Mesenchymal stem cell (in vitro differentiated cells and primary cell): Measurements from ENCODE around the gene POLE4.

Experiments
- DNase-seq: peaks from one replicate; pipeline ENCODE4 v3.0.0-alpha.2; 2013
- H2AFZ ChIP-seq: one replicate; pipeline ENCODE4 v1.6.1; 2013; ENCODE audit warnings: low read depth, mild to moderate bottlenecking, control low read depth, inconsistent platforms, low read length, moderate library complexity
- H2AK5ac ChIP-seq: 2 replicates; pipeline ENCODE4 v1.6.1; 2013; ENCODE audit warnings: low read length, moderate library complexity, mild to moderate bottlenecking, inconsistent platforms; ENCODE audit not compliant: severe bottlenecking
- H2BK120ac ChIP-seq: one replicate; pipeline ENCODE4 v1.6.1; 2013; ENCODE audit warnings: low read depth, mild to moderate bottlenecking, inconsistent platforms, low read length, moderate library complexity
- H2BK12ac ChIP-seq, 2 experiments: one replicate each; pipeline ENCODE4 v1.6.1; 2013; ENCODE audit warnings: inconsistent platforms in 2 of 2, low read length in 2 of 2, mild to moderate bottlenecking in 2 of 2, moderate library complexity in 2 of 2, control low read depth in 1 of 2
- H2BK15ac ChIP-seq: one replicate; pipeline ENCODE4 v1.6.1; 2013; ENCODE audit warnings: mild to moderate bottlenecking, low read depth, inconsistent platforms; ENCODE audit not compliant: poor library complexity, severe bottlenecking
- H2BK5ac ChIP-seq: 2 replicates; pipeline ENCODE4 v1.6.1; 2013; ENCODE audit warnings: low read depth, mild to moderate bottlenecking, low read length, control low read depth, inconsistent platforms; ENCODE audit not compliant: poor library complexity, severe bottlenecking
- H3K14ac ChIP-seq, 2 experiments: one replicate each; pipeline ENCODE4 v1.6.1; 2013; ENCODE audit warnings: inconsistent platforms in 2 of 2, low read length in 2 of 2, control low read depth in 1 of 2, mild to moderate bottlenecking in 1 of 2, moderate library complexity in 1 of 2
- H3K18ac ChIP-seq, 2 experiments: one replicate each; pipeline ENCODE4 v1.6.1; 2013; ENCODE audit warnings: inconsistent platforms in 2 of 2, low read length in 2 of 2, control low read depth in 1 of 2, low read depth in 1 of 2, mild to moderate bottlenecking in 1 of 2
- H3K23ac ChIP-seq, 2 experiments: one replicate each; pipeline ENCODE4 v1.6.1; 2013; ENCODE audit warnings: inconsistent platforms in 2 of 2, low read length in 2 of 2, mild to moderate bottlenecking in 2 of 2, moderate library complexity in 2 of 2, control low read depth in 1 of 2
- H3K27ac ChIP-seq: 2 replicates; pipeline ENCODE4 v1.5.1; 2013; ENCODE audit warnings: mild to moderate bottlenecking, moderate library complexity, low read length, control low read depth, inconsistent platforms; ENCODE audit not compliant: poor library complexity, severe bottlenecking
- H3K27me3 ChIP-seq, 2 experiments: 2 replicates each; pipeline versions ENCODE4 v1.6.1 to v1.7.0; 2013; ENCODE audit warnings: low read length in 2 of 2, mild to moderate bottlenecking in 2 of 2, moderate library complexity in 2 of 2, control low read depth in 1 of 2, inconsistent platforms in 1 of 2; ENCODE audit not compliant: control insufficient read depth in 1 of 2, insufficient read depth in 1 of 2
- H3K36me3 ChIP-seq, 2 experiments: 2 replicates each; pipeline versions ENCODE4 v1.6.1 to v1.7.0; 2013; ENCODE audit warnings: low read length in 2 of 2, control low read depth in 1 of 2, inconsistent platforms in 1 of 2, low read depth in 1 of 2, mild to moderate bottlenecking in 1 of 2; ENCODE audit not compliant: insufficient read depth in 2 of 2, control insufficient read depth in 1 of 2
- H3K4ac ChIP-seq, 2 experiments: one replicate each; pipeline ENCODE4 v1.6.1; 2013; ENCODE audit warnings: inconsistent platforms in 2 of 2, low read length in 2 of 2, mild to moderate bottlenecking in 2 of 2, moderate library complexity in 2 of 2, control low read depth in 1 of 2, low read depth in 1 of 2
- H3K4me1 ChIP-seq: 2 replicates; pipeline ENCODE4 v1.6.1; 2013; ENCODE audit warnings: low read depth, low read length, control low read depth; ENCODE audit not compliant: control insufficient read depth, insufficient read depth
- H3K4me2 ChIP-seq: 2 replicates; pipeline ENCODE4 v1.6.1; 2013; ENCODE audit warnings: low read length, mild to moderate bottlenecking, inconsistent platforms; ENCODE audit not compliant: poor library complexity, severe bottlenecking
- H3K4me3 ChIP-seq, 2 experiments: 2 replicates each; pipeline versions ENCODE4 v1.5.1 to v1.7.0; 2013; ENCODE audit warnings: low read length in 2 of 2, mild to moderate bottlenecking in 2 of 2, control low read depth in 1 of 2, low read depth in 1 of 2; ENCODE audit not compliant: insufficient read depth in 1 of 2
- H3K79me1 ChIP-seq: replicated peaks from 2 replicates; pipeline ENCODE4 v1.6.1; 2013; ENCODE audit warnings: mild to moderate bottlenecking, control low read depth, low read length, inconsistent platforms; ENCODE audit not compliant: poor library complexity, severe bottlenecking
- H3K9ac ChIP-seq: 2 replicates; pipeline ENCODE4 v1.7.0; 2013; ENCODE audit warnings: mild to moderate bottlenecking, low read length, moderate library complexity
- H3K9me3 ChIP-seq: 2 replicates; pipeline ENCODE4 v1.7.0; 2013; ENCODE audit warnings: mild to moderate bottlenecking, low read length; ENCODE audit not compliant: control insufficient read depth
- H4K8ac ChIP-seq: one replicate; pipeline ENCODE4 v1.6.1; 2013; ENCODE audit warnings: inconsistent platforms, mild to moderate bottlenecking, low read length, moderate library complexity
- H4K91ac ChIP-seq: one replicate; pipeline ENCODE4 v1.6.1; 2013; ENCODE audit warnings: mild to moderate bottlenecking, low read length, inconsistent platforms
- WGBS: methylation state at CpG from one replicate; pipeline ENCODE4 v1.1.7; 2013; ENCODE audit warnings: mixed read lengths; 5-methylcytosine and 5-hydroxymethylcytosine counted together

The POLE4 gene

DNA sequence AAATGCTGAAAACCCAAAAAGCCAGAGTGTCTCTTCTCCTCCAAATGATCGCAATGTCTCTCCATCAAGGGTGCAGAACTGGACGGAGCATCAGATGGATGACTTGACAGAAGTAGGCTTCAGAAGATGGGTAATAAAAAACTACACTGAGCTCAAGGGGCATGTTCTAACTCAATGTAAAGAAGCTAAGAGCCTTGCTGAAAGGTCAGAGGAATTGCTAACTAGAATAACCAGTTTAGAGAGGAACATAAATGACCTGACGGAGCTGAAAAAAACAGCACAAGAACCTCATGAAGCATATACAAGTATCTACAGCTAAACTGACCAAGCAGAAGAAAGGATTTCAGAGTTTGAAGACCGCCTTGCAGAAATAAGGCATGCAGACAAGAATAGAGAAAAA lies 9.7 kb upstream of the POLE4 start:
- Histone ChIP-seq H2BK12ac (no peak overlapping the region), H4K91ac (no peak overlapping the region), H3K27me3 (no peaks in the 10 kb centered on the region), H3K23ac (no peak overlapping the region), H2BK15ac (no peak overlapping the region), H2AFZ (no peak overlapping the region), H3K4me1 (no peaks in the 10 kb centered on the region), H2AK5ac (no peak overlapping the region), H3K14ac (no peak overlapping the region), H4K8ac (no peak overlapping the region), H3K4ac (no peak overlapping the region), H3K9ac (no peak overlapping the region), H3K4me2 (no peak overlapping the region), H3K36me3 (no peaks in the 10 kb centered on the region), H2BK5ac (no peak overlapping the region), H3K18ac (no peak overlapping the region), H3K4me3 (no peak overlapping the region), H2BK120ac (no peak overlapping the region), H3K27ac (no peak overlapping the region), H3K9me3 (peaks cover 11% of the 10 kb centered on the region), H3K79me1 (no peaks in the 10 kb centered on the region)
- DNase-seq = no peak
- WGBS = 80% methylated on average over 3 of the region's 4 CpGs

DNA sequence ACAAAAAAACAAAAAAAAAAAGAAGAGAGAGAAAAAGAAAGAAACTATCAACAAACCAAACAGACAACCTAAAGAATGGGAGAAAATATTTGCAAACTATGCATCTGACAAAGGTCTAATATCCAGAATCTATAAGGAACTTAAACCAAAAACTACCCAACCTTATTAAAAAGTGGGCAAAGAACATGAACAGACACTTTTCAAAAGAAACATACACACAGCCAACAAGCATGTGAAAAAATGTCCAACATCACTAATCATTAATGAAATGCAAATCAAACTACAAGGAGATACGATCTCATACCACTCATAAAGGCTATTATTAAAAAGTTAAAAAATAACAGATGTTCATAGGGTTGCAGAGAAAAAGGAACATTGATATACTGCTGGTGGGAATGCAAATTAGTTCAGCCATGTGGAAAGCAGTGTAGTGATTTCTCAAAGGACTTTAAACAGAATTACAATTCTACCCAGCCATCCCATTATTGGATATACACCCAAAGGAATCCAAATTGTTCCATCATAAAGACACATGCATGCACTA lies 7.2 kb upstream of the POLE4 start:
- Histone ChIP-seq H3K4me3 (no peak overlapping the region), H2AFZ (no peak overlapping the region), H4K91ac (no peak overlapping the region), H3K27ac (no peak overlapping the region), H3K27me3 (no peaks in the 10 kb centered on the region), H3K14ac (no peak overlapping the region), H3K9me3 (peaks cover 11% of the 10 kb centered on the region), H3K23ac (no peak overlapping the region), H4K8ac (no peak overlapping the region), H3K36me3 (no peaks in the 10 kb centered on the region), H2BK5ac (no peak overlapping the region), H2BK15ac (no peak overlapping the region), H3K4me2 (no peak overlapping the region), H2AK5ac (no peak overlapping the region), H3K79me1 (no peaks in the 10 kb centered on the region), H2BK120ac (no peak overlapping the region), H3K9ac (no peak overlapping the region), H3K4ac (no peak overlapping the region), H3K18ac (no peak overlapping the region), H2BK12ac (no peak overlapping the region), H3K4me1 (no peaks in the 10 kb centered on the region)
- DNase-seq = no peak
- WGBS = no CpG with 5 or more reads among the region's 1 CpG

DNA sequence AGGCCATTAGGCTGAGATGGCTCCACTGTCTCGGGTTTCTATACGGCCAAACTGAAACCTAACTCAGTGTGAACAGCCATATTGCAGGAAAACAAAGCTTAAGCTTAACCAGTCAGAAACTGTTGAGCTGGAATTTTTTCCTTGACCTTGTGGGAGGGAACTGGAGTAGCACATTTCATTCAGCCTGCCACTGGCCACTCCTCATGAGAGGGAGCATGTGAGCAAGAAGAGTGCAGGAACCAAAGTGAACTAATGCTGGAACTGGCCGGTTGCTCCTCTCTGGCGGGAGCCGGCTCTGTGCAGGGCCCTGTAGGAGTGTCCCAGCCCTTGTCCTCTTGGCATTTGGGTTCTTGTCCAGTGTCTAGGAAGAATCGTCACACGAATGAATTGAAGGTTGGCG lies 5.9 kb upstream of the POLE4 start:
- no peak overlapping the region for H2BK12ac ChIP-seq
- no peak overlapping the region for H3K4ac ChIP-seq
- H2BK5ac ChIP-seq = no peak overlapping the region
- no peaks in the 10 kb centered on the region for H3K4me1 ChIP-seq
- no peak overlapping the region for H3K18ac ChIP-seq
- no peak overlapping the region for H3K9ac ChIP-seq
- H2BK15ac ChIP-seq = no peak overlapping the region
- H4K8ac ChIP-seq = no peak overlapping the region
- no peaks in the 10 kb centered on the region for H3K27me3 ChIP-seq
- no peak overlapping the region for H3K4me3 ChIP-seq
- no peak overlapping the region for H3K23ac ChIP-seq
- peaks cover 11% of the 10 kb centered on the region for H3K9me3 ChIP-seq
- peak overlapping the region in 1 of 2 experiments; percentile 15 for H3K14ac ChIP-seq
- no peak for DNase-seq
- no peak overlapping the region for H3K27ac ChIP-seq
- H3K79me1 ChIP-seq = no peaks in the 10 kb centered on the region
- H3K36me3 ChIP-seq = no peaks in the 10 kb centered on the region
- H4K91ac ChIP-seq = no peak overlapping the region
- 97% methylated on average over 8 of the region's 8 CpGs for WGBS
- no peak overlapping the region for H2AK5ac ChIP-seq
- H3K4me2 ChIP-seq = no peak overlapping the region
- H2AFZ ChIP-seq = peak overlapping the region; percentile 31
- no peak overlapping the region for H2BK120ac ChIP-seq

DNA sequence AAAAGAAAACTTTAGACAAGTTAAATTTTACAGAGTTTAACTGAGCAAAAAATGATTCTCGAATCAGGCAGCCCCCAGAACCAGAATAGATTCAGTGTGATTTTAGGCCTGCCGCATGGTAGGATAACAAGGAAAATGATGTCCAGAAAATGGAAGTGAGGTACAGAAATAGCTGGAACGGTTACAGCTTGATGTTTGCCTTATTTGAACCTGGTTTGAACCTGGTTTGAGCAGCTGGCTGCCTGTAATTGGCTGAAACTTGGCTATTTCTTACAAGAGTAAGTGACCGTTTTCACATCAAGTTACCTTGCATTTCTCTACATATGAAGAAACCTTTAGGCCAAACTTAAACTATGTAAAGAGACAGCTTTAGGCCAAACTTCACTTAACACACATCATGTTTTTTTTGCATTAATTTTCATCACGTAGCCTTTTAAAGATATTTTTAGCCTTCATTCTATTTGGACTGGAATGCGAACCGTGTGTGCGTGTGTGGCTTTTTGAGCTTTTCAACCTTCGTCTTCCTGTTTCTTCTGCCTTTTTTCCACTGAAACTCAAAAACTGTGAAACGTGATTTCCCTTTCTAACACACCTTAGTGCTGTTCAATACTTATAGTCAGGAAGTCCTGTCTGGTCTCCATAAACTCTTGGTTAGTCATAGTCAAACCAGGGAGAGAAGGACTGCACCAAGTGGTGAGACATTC lies 4.5 kb upstream of the POLE4 start:
- H3K4me2 ChIP-seq = no peak overlapping the region
- no peak for DNase-seq
- no peak overlapping the region for H2AFZ ChIP-seq
- H2BK120ac ChIP-seq = no peak overlapping the region
- H3K27ac ChIP-seq = no peak overlapping the region
- H3K9me3 ChIP-seq = peaks cover 11% of the 10 kb centered on the region
- no peak overlapping the region for H3K4me3 ChIP-seq
- no peak overlapping the region for H4K8ac ChIP-seq
- 94% methylated on average over 10 of the region's 10 CpGs for WGBS
- no peak overlapping the region for H3K9ac ChIP-seq
- H3K4me1 ChIP-seq = peaks cover 3% of the 10 kb centered on the region
- no peak overlapping the region for H3K14ac ChIP-seq
- H3K36me3 ChIP-seq = no peaks in the 10 kb centered on the region
- H2BK5ac ChIP-seq = no peak overlapping the region
- H2AK5ac ChIP-seq = no peak overlapping the region
- H2BK15ac ChIP-seq = no peak overlapping the region
- H4K91ac ChIP-seq = no peak overlapping the region
- H3K4ac ChIP-seq = no peak overlapping the region
- no peaks in the 10 kb centered on the region for H3K27me3 ChIP-seq
- H2BK12ac ChIP-seq = no peak overlapping the region
- H3K23ac ChIP-seq = no peak overlapping the region
- H3K79me1 ChIP-seq = no peaks in the 10 kb centered on the region
- no peak overlapping the region for H3K18ac ChIP-seq
